Choroid plexus epithelial cell (primary cell): Measurements from ENCODE around the gene LHFPL2.

Experiments used
- DNase-seq: peaks from one replicate; pipeline ENCODE4 v3.0.0-alpha.2; 2010; ENCODE audit warnings: low read depth
- H3K4me3 ChIP-seq: 2 replicates; pipeline ENCODE4 v1.5.1; 2011; ENCODE audit warnings: low read depth, mild to moderate bottlenecking, control low read depth, low read length, moderate library complexity
- CTCF ChIP-seq: conservative IDR thresholded peaks from 2 replicates; pipeline ENCODE4 v1.5.1; 2011; ENCODE audit warnings: low read depth, mild to moderate bottlenecking, control low read depth, inconsistent platforms, low read length, moderate library complexity

The LHFPL2 gene

DNA sequence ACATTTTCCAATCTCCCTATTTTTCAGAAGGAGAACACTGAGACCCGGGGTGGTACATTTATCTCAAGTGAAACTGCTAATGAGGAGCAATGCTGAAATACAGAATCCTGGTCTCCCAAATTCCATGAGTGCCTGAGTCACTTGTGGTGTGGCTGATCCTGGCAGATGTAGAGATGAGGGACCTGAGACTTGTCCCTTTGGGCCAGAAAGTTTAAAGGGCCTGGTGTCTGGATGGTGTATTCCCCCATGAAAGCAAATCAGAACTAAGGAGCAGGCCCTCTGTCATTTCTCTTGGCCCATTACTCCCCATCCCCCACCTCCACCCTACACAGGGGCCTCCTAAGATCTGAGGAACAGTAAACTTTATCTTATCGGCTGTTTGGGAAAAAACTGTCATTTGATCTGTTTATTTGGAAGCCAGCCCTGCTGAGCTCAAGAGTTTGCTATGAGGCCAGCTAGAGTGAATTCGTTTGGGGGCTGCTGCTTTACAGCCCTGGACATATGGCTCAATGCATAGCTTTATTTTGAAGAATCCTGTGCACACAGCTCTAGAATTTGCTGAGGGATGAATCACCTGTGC is 140.3 kb downstream of the LHFPL2 start:
- no peak for TF ChIP-seq CTCF
- peak overlapping the region; percentile 29 for H3K4me3 ChIP-seq
- DNase-seq: peak; percentile 55

DNA sequence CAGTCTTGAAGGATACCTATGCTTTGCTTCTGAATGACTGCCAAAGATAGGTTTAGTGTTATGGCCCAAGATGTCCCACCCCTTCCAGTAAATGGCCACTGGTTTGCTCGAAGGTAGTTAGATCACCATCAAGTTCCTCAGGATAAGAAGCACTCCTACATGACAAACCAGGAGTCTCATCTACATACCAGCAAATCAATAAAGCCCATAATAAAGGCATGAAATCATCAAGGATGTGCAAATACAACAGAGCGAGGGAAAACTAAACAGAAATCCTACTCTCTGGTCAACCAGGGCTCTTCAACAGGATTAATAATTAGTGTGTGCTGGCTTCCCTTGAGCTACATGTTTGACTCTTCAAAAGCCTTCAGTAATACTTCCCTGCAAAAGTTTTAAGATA is 141.0 kb downstream of the LHFPL2 start:
- no peak overlapping the region for H3K4me3 ChIP-seq
- no peak for DNase-seq
- no peak for TF ChIP-seq CTCF

DNA sequence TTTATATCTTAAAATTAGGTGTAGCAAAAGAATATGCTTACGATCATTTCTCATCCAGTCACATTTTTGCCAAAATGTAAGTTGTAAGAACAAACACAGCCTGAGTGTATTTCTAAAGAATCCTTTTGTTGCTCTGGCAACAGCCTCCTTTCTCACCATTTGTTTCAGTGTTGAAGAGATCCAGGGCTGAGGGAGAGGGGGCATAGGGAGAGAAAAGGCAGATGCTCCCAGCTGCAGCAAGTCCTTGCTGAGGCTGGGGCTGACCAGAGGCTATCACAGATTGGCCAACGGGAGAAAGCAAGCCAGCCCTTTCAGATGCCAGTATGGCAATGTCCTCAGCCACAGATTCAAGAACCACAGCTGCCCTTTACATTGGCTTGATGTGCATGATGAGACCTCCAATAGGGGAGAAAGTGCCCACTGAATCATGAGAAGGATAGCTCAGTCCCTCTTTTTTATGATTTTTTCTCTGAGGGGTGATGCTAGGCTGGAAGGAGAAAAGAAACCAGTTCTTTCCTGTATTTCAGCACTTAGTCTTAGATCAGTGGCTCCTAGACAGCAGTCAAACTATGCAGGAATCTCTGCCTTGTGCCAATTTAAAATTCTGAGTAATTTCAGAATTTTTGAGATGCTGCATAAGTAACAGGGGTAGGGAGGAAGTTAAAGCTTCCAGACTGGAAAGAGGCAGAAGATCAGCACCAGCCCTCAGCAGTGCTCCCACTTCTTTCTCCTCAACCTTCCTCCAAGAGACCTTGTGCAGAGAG is 142.1 kb downstream of the LHFPL2 start:
- H3K4me3 ChIP-seq: no peak overlapping the region
- no peak for TF ChIP-seq CTCF
- DNase-seq: no peak

- no peak for TF ChIP-seq CTCF
- H3K4me3 ChIP-seq: no peak overlapping the region
- no peak for DNase-seq
These were observed 142.7 kb downstream of the LHFPL2 start for GRCh38 chr5:78505860-78506259.

DNA sequence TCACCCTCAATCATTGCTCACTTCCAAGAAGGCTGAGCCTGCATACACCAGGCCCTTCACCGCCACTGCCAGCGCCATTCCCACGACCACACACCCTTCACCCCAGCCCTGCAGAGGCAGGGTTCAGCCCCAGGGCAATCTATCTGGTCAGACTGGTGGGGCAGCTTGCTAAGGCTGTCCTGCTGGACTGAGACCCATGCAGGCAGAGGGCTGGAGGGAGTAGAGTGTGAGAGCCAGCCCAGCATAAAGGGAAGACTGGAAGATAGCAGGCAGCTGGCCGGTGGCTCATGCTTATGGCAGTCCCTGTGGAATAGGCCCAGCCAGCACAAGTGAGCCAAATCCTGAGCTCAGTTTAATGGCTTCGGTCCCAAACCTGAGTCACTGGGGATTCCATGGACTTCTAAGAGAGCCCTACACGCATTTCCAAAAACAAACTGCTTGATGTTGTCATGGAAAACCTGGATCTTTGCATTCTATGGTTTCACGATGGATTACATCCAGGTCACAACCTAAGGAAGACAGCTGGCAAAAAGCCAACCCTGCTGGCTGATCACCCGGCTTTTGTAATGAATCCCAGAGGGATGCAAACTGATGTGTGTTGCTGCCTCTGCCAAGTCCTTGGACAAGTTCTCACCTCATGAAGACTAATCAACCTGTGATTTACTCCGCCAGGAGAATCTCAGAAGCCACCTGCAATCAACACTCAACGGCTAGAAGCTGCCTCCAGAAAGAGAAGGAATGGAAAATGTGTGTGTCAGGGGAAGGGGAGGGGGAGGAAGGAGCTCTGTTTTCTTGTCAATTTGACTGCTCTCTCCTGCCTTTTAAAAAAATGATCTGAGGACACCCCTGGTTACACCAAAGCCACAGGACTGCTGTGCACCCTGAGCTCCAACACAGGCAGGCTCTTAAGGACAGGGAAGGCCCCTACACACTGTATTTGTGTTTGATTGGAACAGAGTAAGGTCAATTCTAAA is 143.6 kb downstream of the LHFPL2 start:
- peak; percentile 93 for DNase-seq
- no peak overlapping the region for H3K4me3 ChIP-seq
- TF ChIP-seq CTCF: no peak

- DNase-seq: no peak
- no peak overlapping the region for H3K4me3 ChIP-seq
These were observed 144.5 kb downstream of the LHFPL2 start for GRCh38 chr5:78503958-78504653.

More at GRCh38 chr5:78503958-78504653, 144.5 kb downstream of the LHFPL2 start:
- no peak for TF ChIP-seq CTCF
